Cardiac muscle cell (in vitro differentiated cells and primary cell): ENCODE results near the gene RCSD1. TPM values are rescaled to one million over a fixed set of nuclear protein-coding genes. Genes with fewer than 3 reads are reported as not detected.

Experiments
- DNase-seq, 2 donors: peaks; one replicate each; pipeline versions ENCODE4 v3.0.0 to v3.0.0-alpha.2; 2010 to 2017; ENCODE audit warnings: low read depth in 1 of 2, low spot score in 1 of 2
- H3K27ac ChIP-seq: fragments of 200-600 bp; sonication (generic); 2 replicates; pipeline ENCODE4 v1.5.1; 2016
- H3K27me3 ChIP-seq: fragments of 200-600 bp; sonication (generic); 2 replicates; pipeline ENCODE4 v1.6.0; 2016; ENCODE audit warnings: control low read depth
- H3K36me3 ChIP-seq: fragments of 200-600 bp; sonication (generic); 2 replicates; pipeline ENCODE4 v1.5.1; 2016; ENCODE audit warnings: control low read depth
- H3K4me1 ChIP-seq: fragments of 200-600 bp; sonication (generic); 2 replicates; pipeline ENCODE4 v1.8.1; 2017; ENCODE audit warnings: low read depth, mild to moderate bottlenecking, mixed run types
- H3K4me3 ChIP-seq: fragments of 200-600 bp; sonication (generic); 2 replicates; pipeline ENCODE4 v1.5.1; 2016; ENCODE audit warnings: mild to moderate bottlenecking
- H3K9me3 ChIP-seq: fragments of 200-600 bp; sonication (generic); 2 replicates; pipeline ENCODE4 v1.5.1; 2017; ENCODE audit warnings: low read depth, mild to moderate bottlenecking, control low read depth
- polyA plus RNA-seq: library from polyadenylated mRNA; unstranded; fragments of >200 nt; fragmentation: Nextera tagmentation; extraction: Ambion mirVana; gene quantifications from 2 replicates; pipeline ENCODE4 v1.2.1, GENCODE V29; 2016
- total RNA-seq: library from RNA; depleted of rRNA; stranded (reverse); fragments of >200 nt; gene quantifications from 2 replicates; pipeline ENCODE4 v1.2.3, GENCODE V29; 2016
- TF ChIP-seq, protein P1 (sequence below): IDR thresholded peaks from 2 replicates; pipeline ENCODE4 v1.5.1; 2012; ENCODE audit warnings: low read depth, mild to moderate bottlenecking, low read length

RCSD1 gene
- total and polyA plus RNA-seq, 2 experiments from 2014 or later, result 77.3 to 317 TPM

DNA sequence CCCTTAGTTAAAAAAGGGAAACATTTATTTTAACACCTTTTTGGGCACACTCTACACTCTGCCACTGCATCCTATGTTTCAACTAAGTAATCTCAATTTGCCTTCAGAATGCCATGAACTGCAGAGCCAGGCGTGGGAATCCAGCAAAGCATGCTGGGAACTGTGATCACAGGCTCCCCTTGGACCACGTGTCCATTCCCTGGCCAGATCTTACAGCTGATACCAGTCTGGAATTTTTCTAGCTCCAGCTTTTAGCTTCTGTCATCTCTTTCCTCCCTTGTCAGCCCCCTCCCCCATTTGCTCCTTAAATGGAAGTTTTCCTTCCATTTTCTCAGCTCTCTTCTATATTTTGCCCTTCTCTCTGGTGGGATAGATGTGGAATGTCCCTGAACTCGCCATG is 29.4 kb downstream of the RCSD1 start:
- no peaks in the 10 kb centered on the region for H3K36me3 ChIP-seq
- no peaks in the 10 kb centered on the region for H3K27me3 ChIP-seq
- H3K27ac ChIP-seq, result peak overlapping the region; percentile 90
- no peak overlapping the region for H3K4me3 ChIP-seq
- TF ChIP-seq, protein P1, sequence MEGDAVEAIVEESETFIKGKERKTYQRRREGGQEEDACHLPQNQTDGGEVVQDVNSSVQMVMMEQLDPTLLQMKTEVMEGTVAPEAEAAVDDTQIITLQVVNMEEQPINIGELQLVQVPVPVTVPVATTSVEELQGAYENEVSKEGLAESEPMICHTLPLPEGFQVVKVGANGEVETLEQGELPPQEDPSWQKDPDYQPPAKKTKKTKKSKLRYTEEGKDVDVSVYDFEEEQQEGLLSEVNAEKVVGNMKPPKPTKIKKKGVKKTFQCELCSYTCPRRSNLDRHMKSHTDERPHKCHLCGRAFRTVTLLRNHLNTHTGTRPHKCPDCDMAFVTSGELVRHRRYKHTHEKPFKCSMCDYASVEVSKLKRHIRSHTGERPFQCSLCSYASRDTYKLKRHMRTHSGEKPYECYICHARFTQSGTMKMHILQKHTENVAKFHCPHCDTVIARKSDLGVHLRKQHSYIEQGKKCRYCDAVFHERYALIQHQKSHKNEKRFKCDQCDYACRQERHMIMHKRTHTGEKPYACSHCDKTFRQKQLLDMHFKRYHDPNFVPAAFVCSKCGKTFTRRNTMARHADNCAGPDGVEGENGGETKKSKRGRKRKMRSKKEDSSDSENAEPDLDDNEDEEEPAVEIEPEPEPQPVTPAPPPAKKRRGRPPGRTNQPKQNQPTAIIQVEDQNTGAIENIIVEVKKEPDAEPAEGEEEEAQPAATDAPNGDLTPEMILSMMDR, result no peak
- no peaks in the 10 kb centered on the region for H3K9me3 ChIP-seq
- DNase-seq, result no peak
- H3K4me1 ChIP-seq, result peaks cover 84% of the 10 kb centered on the region

DNA sequence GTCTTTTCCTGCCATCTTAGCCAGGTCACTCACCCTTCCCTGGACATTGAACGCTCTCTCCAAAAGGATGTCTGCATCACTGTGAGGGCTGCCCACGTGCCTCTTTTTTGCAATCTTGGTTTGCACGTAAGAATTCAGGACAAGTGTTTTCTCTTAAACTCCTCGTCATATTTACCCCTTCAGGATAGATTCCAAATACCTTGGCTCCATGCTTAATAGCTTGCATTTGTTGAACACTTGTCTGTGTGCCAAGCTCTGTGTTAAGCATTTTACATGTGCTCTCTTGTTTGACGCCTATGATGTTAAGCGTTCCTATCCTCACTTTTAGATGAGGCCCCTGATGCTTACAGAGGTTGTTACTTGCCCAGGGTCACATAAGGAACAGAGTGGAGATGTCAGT is 29.8 kb downstream of the RCSD1 start:
- H3K27ac ChIP-seq, result peak overlapping the region; percentile 90
- TF ChIP-seq, protein P1, result no peak
- DNase-seq, result no peak
- H3K4me1 ChIP-seq, result peaks cover 79% of the 10 kb centered on the region
- H3K4me3 ChIP-seq, result no peak overlapping the region
- H3K27me3 ChIP-seq, result no peaks in the 10 kb centered on the region
- H3K36me3 ChIP-seq, result no peaks in the 10 kb centered on the region
- H3K9me3 ChIP-seq, result no peaks in the 10 kb centered on the region

DNA sequence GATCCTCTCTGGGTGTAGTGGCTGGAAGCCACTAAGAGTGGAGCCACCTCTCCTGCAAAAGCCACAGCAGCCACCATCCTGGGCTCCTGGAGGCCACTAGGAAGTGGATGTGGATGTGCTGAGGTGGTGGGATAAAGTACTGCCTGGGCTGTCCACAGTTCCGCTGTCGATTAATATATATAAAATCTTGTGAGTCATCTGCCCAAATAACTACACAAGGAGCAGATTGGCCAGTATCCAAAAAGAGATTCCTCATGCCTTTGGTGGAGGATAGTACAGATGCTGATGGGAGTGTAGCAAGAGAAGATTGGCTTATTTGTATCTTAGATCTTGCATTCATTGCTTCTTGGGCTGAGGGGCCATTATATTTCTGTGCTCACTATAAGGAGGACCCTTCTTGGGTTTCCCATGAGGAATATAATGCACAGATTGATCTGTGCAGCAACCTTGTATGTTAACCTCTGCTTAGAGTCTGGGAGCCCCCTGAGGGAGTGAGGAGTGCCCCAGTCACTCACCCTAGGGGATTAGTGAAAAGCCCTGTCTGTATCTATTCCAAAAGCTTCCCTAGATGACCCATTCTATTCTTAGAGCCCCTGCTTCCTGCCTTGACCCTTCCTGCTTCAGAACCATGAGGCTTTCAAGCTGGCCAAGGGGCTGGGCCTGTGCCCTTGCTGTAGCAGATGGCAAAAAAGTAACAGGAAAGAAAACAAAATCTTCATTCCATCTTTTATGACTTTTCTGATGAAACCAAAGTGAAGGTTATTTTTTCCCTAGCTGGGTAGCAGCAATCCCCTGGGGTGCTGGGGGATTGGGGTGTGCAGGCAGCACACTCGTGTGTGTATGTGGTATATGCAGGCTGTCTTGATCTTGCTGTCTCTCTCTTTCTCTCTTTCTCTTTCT is 31.7 kb downstream of the RCSD1 start:
- peak in 1 of 2 donors; percentile 88 for DNase-seq
- Histone ChIP-seq H3K36me3 (no peaks in the 10 kb centered on the region), H3K4me3 (no peak overlapping the region), H3K4me1 (peaks cover 60% of the 10 kb centered on the region), H3K27me3 (no peaks in the 10 kb centered on the region), H3K27ac (peak overlapping the region; percentile 90), H3K9me3 (no peaks in the 10 kb centered on the region)
- TF ChIP-seq, protein P1, result no peak

DNA sequence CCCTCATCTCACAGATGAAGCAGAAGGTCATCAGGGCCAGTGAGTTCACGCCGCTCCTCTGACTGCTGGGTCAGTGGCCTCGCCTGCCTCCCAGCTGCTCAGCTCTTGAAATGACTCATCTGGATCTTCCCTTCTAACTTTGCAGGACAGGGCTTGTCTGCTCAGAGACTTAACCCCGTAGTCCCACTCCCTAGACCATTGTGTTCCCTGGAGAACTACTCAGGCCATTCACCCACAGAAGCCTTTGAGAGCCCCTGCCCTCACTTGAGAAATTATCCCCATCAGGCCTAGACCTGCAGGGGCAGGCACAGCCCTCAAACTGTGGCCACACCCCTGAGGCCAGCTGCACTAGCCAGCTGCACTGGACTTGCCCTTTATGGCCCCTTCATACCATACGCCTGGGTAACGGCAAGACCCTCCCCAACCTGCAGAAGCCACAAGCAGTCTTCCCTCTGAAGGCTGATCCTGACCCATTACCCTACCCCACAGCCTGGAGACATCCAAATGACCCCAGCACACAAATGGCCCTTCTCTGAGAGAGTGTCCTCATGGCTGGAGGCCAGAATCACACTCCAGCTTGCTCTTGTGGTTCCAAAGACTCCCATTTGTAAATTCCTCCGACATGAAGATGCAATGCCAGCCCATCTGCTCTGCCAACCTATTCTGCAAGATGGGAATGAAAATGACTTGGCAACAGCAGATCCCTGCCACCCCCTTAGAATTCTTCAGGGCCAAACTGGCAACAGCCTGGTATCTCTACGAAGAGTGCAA is 33.2 kb downstream of the RCSD1 start:
- H3K27ac ChIP-seq, result peak overlapping the region; percentile 90
- H3K9me3 ChIP-seq, result no peaks in the 10 kb centered on the region
- peaks cover 64% of the 10 kb centered on the region for H3K4me1 ChIP-seq
- no peaks in the 10 kb centered on the region for H3K36me3 ChIP-seq
- H3K4me3 ChIP-seq, result no peak overlapping the region
- TF ChIP-seq, protein P1, result no peak
- DNase-seq, result peak in 1 of 2 donors; percentile 38
- no peaks in the 10 kb centered on the region for H3K27me3 ChIP-seq

DNA sequence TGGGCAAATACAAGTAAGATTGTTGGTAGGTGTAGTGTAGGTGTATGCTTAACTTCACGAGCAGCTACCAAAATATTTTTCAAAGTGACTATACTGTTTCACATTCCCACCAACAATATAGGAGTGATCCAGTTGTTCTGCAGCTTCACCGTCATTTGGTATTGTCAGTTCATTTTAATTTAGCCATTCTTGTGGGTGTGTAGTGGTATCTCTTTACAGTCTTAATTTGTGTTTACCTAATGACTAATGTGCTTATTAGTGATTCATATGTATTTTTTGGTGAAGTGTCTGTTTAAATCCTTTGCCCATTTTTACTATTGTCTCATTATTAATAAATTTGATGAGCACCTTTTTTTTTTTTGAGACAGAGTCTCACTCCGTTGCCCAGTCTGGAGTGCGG is 35.4 kb downstream of the RCSD1 start:
- Histone ChIP-seq H3K36me3 (no peaks in the 10 kb centered on the region), H3K27me3 (no peaks in the 10 kb centered on the region), H3K4me3 (no peak overlapping the region), H3K9me3 (no peaks in the 10 kb centered on the region), H3K27ac (no peak overlapping the region), H3K4me1 (peaks cover 62% of the 10 kb centered on the region)
- no peak for DNase-seq
- TF ChIP-seq, protein P1, result no peak
